Measurements from ENCODE around the gene CACNB2.
A peak's percentile ranks its signal among the peaks of the same experiment; 100 is the strongest.
"Not testable (repeated sequence)": the region's sequence is repeated elsewhere in the genome, so short reads cannot be mapped to it uniquely, and the experiment has no call there.

CACNB2 gene

GRCh38 chr10:18201877-18202276 lies 61.7 kb downstream of the CACNB2 start:
- DNase-seq (ENCODE audit: low read depth in 2 of 2) = no peak

- no peak for DNase-seq (ENCODE audit: low read depth in 2 of 2)
Measured at GRCh38 chr10:18202680-18203460, 62.6 kb downstream of the CACNB2 start.

DNA sequence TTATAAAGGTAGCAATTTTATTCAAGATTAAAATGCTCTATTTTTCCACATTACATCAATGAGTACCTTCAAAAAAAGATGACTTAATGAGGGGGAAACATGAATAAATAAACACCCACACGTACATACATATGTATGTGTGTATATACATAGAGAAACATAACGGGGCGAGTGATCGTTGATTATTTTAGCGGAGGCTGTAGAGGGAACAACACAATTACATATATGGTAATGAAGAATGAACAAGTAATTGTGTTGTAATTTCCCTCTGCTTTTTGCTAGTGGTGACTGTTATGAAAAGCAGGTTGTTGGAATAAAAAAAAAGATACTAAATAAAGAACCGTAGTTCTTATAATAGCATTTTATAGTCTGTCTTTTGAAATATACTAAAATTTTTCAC lies 63.2 kb downstream of the CACNB2 start:
- DNase-seq (ENCODE audit: low read depth in 2 of 2) = no peak

- no peak for DNase-seq (ENCODE audit: low read depth in 2 of 2)
Measured at GRCh38 chr10:18204039-18204835, 64.0 kb downstream of the CACNB2 start.

DNA sequence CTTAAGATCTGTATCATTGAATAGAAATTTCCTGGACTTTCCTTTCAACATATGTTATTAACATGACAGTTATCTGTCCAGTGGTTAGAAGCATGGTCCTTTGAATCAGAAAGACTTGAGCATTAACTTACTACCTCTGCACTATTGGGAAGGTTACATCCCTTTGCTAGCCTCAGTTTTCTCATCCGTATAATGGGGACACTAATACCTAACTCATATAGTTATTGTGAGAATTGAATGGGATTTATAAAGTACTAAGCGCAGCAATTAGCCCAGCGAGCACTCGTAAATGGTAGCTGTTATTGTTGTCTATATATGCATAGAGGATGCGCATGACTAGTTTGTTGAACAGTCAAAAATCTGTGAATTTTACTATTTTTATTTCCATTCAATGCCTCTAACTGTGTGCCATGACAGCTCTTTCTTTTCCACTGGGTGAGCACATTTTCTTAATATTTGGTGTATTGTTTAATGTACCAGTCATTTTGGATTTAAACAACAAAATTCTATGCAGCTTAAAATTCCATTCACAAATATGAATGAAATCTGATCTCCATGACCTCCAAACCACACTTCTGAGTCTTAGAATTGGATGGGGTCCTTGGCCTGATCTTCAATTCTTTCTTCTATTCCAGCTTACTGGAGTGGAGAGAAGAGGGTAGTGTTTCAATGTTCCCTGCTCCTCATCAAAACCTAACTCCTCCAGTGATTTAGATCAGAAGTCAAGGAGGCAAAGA lies 65.0 kb downstream of the CACNB2 start:
- no peak for DNase-seq (ENCODE audit: low read depth in 2 of 2)

DNA sequence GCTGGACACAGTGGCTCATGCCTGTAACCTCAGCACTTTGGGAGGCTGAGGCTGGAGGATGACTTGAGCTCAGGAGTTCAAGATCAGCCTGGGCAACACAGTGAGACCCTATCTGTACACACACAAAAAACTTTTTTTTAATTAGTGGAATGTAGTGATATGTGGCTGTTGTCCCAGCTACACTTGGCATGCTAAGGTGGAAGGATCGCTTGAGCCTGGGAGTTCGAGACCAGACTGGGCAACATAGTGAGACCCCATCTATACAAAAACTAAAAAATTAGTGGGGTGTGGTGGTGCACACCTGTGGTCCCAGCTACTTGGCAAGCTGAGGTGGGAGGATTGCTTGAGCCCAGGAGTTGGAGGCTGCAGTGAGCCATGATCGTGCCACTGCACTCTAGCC lies 68.0 kb downstream of the CACNB2 start:
- DNase-seq (ENCODE audit: low read depth in 2 of 2) = not testable (repeated sequence)

DNA sequence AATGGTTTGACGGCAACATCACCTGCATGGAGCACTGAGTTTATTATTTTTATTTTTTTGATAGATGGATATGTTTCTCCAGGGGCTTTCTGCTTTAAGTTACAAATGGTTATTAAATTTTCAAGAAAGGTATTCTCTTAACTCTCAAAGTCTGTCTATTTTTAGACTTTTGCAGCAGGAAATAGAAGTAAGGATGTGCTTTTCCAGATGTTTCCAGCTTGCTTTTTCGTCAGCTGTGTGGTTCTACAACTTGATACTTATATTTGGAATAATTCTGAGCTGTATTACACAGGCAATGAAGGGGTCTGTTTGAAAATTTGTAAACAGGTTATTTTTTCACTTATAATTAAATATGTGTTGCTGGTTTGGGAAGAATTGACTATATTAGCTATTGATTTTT lies 69.0 kb downstream of the CACNB2 start:
- DNase-seq (ENCODE audit: low read depth in 2 of 2) = no peak

DNA sequence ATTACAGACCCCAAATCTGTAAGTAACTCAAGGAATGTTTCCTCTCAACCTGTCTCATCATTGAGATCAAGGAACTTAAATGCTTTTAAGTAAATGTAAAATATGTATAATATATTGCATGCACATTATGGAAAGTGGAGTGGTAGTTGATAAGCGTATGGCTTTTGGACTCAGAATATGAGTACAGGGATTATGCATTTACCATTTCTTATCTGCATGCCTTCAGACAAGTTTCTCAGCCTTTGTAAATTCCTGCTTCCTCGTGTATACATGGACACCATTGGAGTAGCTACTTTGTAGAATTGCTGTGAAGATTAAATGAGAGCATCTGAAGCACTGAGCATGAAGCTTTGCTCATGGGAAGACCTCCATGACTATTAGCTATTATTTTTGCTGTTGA lies 70.5 kb downstream of the CACNB2 start:
- no peak for DNase-seq (ENCODE audit: low read depth in 2 of 2)

DNA sequence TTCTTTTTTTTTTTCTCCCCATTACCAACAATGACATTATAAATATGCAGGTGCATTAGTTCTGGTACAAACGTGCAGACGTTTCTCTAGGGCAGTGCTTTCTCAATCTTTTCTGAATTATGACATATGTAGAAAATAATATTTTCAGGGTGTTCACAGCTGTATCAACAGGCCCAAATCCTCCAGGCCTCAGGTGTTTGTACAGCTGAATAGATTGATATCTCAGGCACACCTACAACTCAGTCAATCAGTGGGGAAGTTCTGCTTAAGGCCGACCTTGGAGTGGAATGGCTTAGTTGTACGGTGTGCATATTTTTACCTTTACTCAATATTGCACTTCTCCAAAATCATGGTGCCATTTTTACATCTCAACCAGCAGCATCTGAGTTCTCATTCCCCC lies 71.6 kb downstream of the CACNB2 start:
- no peak for DNase-seq (ENCODE audit: low read depth in 2 of 2)

- DNase-seq (ENCODE audit: low read depth in 2 of 2) = no peak
Measured at GRCh38 chr10:18213271-18213670, 73.0 kb downstream of the CACNB2 start.

GRCh38 chr10:18214691-18215563 lies 74.7 kb downstream of the CACNB2 start:
- peak in 1 of 2 experiments; percentile 2 for DNase-seq (ENCODE audit: low read depth in 2 of 2)

- no peak for DNase-seq (ENCODE audit: low read depth in 2 of 2)
Measured at GRCh38 chr10:18216482-18216881, 76.3 kb downstream of the CACNB2 start.

GRCh38 chr10:18217577-18217976 lies 77.4 kb downstream of the CACNB2 start:
- no peak for DNase-seq (ENCODE audit: low read depth in 2 of 2)

DNA sequence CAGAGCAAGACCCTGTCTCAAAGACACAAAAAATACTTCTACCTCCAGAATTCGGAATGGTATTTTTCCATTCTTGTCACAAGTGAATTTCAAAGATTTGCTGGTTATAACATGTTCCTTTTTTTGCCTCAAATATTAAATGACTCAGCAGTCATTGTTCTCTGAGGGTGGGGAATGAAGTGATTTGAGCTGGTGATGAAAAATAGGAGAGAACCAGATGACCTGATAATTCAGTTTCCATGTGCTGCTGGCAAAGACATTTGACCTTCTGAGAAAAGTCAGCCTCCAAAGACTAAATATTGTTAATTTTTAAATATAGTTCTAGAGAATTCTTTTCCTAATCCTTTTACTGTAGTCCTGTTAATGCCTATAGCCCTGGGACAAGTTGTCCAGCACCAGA lies 78.9 kb downstream of the CACNB2 start:
- no peak for DNase-seq (ENCODE audit: low read depth in 2 of 2)

DNA sequence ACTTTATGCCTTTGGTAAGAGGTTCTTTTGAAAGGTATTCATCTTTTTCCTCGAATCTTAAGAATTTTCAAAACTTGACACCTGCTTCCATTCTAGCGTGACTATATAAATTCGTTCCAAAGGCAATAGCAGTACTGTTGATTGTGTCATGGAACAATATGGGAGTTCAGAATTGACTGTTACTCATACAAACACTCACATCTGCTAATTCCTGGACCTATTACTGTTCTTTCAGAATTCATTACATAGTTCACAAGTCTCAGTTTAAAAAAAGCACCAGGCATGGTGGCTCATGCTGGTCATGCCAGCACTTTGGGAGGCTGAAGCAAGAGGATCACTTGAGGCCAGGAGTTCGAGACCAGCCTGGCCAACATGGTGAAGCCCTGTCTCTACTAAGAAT lies 80.9 kb downstream of the CACNB2 start:
- DNase-seq (ENCODE audit: low read depth in 2 of 2) = no peak

DNA sequence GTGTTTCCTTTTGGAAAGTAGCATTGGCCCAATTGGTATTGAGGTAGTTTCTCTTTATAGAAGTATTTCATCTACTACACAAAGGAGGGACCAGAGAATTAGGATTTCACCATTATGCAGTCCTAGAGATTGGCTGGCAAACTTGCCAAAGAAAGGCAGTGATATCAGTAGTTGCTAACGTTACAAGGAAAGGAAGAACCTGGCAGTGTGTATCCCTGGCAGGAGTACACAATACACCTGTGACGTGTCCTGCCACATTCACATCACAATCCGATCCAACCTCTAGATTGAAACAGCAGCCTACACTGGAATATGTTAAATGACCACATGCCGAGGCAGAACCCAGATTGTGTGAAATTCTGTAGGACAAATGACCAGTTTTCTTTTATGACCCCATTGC lies 81.7 kb downstream of the CACNB2 start:
- no peak for DNase-seq (ENCODE audit: low read depth in 2 of 2)

DNA sequence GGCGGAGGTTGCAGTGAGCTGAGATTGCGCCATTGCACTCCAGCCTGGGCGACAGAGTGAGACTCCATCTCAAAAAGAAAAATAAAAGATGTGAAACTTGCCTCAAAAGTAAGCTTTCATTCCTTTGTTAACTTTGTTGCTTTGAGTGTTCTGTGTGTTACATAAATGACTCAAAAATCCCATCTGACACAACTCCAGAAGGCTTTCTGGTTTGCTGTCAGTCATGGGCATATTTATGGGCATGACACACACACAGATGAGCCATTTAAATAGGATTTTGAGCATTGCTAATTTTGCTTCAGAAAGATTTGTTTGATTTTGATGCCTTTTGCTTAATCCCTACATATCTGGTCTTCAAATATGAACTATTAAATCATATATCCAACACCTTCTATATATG lies 82.6 kb downstream of the CACNB2 start:
- no peak for DNase-seq (ENCODE audit: low read depth in 2 of 2)

DNA sequence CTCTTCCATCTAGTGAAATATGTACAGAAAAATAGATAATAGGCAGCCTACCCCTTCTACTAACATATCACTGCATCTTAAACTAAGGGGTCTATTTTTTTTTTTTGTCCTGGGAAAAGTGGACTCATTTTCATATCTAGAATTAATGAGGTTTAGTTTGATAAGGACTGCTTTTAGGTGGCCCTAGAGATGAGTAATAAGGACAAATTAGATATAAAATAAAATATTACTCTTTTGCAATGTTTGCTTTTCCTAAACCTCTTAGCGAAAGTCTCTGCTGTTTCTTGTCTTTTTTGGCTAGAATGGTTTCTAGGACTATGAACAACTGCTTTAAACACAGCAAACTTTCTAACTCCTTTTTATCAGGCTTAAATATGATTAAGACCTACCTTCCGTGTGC lies 83.7 kb downstream of the CACNB2 start:
- DNase-seq (ENCODE audit: low read depth in 2 of 2) = no peak

DNA sequence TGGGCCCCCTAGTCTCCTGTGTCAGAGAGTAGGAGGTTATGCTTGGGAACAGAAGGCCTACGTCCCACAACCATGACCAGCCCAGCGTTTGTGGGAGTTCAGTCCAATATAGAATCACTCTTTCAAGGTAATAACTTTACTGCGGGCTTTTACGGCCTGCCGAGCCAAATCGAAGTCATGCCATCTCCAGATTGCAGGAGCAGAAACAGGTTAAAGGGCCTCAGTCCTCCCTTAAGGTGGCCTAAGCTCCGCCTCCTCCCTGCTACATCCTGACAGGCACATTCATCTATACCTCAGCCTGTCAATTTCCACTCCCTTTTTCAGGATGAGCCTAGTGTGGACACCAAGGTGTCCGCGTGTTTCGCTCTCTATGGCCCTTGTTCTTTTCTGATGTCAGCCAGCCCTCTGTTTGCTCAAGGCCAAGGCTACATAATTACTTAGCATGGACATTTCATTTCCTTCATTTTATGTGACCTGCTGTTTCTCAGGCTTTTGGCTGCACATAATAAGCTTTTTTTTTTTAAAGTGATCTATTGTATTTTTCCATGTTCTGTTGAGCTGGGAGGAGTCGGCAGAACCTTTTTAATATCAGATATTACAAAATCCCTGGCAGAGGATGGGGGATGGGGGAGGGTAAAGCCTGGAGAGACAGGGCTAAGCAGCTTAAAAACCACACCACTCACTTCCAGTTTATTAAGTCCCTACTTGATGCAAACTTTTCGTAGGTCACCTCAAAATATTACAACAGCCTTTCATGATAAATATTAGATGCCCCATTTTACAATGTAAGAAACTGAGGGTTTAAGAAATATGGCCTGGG lies 84.6 kb downstream of the CACNB2 start:
- DNase-seq (ENCODE audit: low read depth in 2 of 2) = no peak

GRCh38 chr10:18226336-18226735 lies 86.1 kb downstream of the CACNB2 start:
- DNase-seq (ENCODE audit: low read depth in 2 of 2) = no peak

DNA sequence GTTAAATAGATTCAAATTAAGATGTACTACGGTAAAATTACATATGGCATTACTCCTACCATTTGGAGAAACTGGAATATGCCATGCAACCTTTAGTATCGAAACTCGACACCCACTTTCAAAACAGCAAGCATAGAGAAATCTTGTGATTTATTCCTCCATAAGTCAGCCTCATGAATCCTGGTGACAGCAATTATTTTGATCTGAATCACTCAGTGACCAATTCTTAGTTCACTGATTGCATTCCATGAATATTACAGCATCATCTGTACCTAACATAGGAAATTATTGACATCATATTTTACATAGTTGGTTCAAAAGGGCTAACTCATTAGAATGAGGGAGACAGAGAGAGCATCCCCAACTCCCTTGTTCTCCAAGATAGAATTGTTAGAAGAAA lies 89.6 kb downstream of the CACNB2 start:
- no peak for DNase-seq (ENCODE audit: low read depth in 2 of 2)
